Medulla oblongata (tissue), 1 donor: ENCODE measurements around the gene TJP2.
"Not testable (repeated sequence)": the region's sequence is repeated elsewhere in the genome, so short reads cannot be mapped to it uniquely, and the experiment has no call there.

Source experiments
- DNase-seq: peaks from one replicate; pipeline ENCODE4 v3.0.0-alpha.2; 2015; ENCODE audit errors: extremely low spot score

TJP2 gene

GRCh38 chr9:69158471-69158870 lies 15.6 kb upstream of the TJP2 start:
- no peak for DNase-seq

- DNase-seq = not testable (repeated sequence)
Observed at GRCh38 chr9:69164573-69164972, 9.5 kb upstream of the TJP2 start.

- no peak for DNase-seq
Observed at GRCh38 chr9:69165581-69165980, 8.5 kb upstream of the TJP2 start.

- DNase-seq = no peak
Observed at GRCh38 chr9:69168709-69169217, 5.3 kb upstream of the TJP2 start.

- DNase-seq = no peak
Observed at GRCh38 chr9:69170231-69170630, 3.8 kb upstream of the TJP2 start.

- DNase-seq = no peak
Observed at GRCh38 chr9:69171049-69171448, 3.0 kb upstream of the TJP2 start.

GRCh38 chr9:69171517-69171916 lies 2.6 kb upstream of the TJP2 start:
- no peak for DNase-seq

- no peak for DNase-seq
Observed at GRCh38 chr9:69172895-69173294, 1.2 kb upstream of the TJP2 start.

GRCh38 chr9:69173497-69173890 lies 583 bp upstream of the TJP2 start:
- no peak for DNase-seq

- peak; percentile 80 for DNase-seq
Observed at GRCh38 chr9:69174616-69175463, 763 bp downstream of the TJP2 start.

GRCh38 chr9:69175486-69175885 lies 1.4 kb downstream of the TJP2 start:
- DNase-seq = peak; percentile 43

- DNase-seq = no peak
Observed at GRCh38 chr9:69176471-69177171, 2.5 kb downstream of the TJP2 start.

- DNase-seq = no peak
Observed at GRCh38 chr9:69178583-69179011, 4.5 kb downstream of the TJP2 start.

- no peak for DNase-seq
Observed at GRCh38 chr9:69179037-69179436, 5.0 kb downstream of the TJP2 start.

GRCh38 chr9:69180200-69180599 lies 6.1 kb downstream of the TJP2 start:
- no peak for DNase-seq

GRCh38 chr9:69180670-69181069 lies 6.6 kb downstream of the TJP2 start:
- DNase-seq = no peak

GRCh38 chr9:69181908-69182353 lies 7.9 kb downstream of the TJP2 start:
- DNase-seq = peak; percentile 61

- no peak for DNase-seq
Observed at GRCh38 chr9:69184266-69184665, 10.2 kb downstream of the TJP2 start.

- peak; percentile 77 for DNase-seq
Observed at GRCh38 chr9:69186841-69187611, 12.9 kb downstream of the TJP2 start.

- DNase-seq = no peak
Observed at GRCh38 chr9:69188975-69189374, 14.9 kb downstream of the TJP2 start.

- no peak for DNase-seq
Observed at GRCh38 chr9:69190086-69190862, 16.2 kb downstream of the TJP2 start.
